GM18505 (cell line): Measurements from ENCODE around the gene SLC34A1.

Experiments
- ATAC-seq: cut with Tn5 transposase; IDR thresholded peaks from one replicate; pipeline ENCODE4 v1.9.1; 2021; ENCODE audit not compliant: unreplicated experiment
- POLR2A ChIP-seq: IDR thresholded peaks from 4 replicates; pipeline ENCODE4 v1.6.1; 2011; ENCODE audit warnings: borderline replicate concordance; ENCODE audit not compliant: insufficient read depth, insufficient read length; ENCODE audit errors: extremely low read depth

The SLC34A1 gene

GRCh38 chr5:177380805-177381126 lies 3.5 kb upstream of the SLC34A1 start:
- no peak for TF ChIP-seq POLR2A
- ATAC-seq: no peak

- no peak for TF ChIP-seq POLR2A
- ATAC-seq: no peak
Observed at GRCh38 chr5:177382423-177383029, 1.7 kb upstream of the SLC34A1 start.

GRCh38 chr5:177383181-177383580 lies 1.1 kb upstream of the SLC34A1 start:
- no peak for ATAC-seq

GRCh38 chr5:177385720-177386119 lies 1.5 kb downstream of the SLC34A1 start:
- no peak for TF ChIP-seq POLR2A
- ATAC-seq: no peak

More at GRCh38 chr5:177383181-177383580, 1.1 kb upstream of the SLC34A1 start:
- no peak for TF ChIP-seq POLR2A

- ATAC-seq: no peak
- TF ChIP-seq POLR2A: no peak
Observed at GRCh38 chr5:177386542-177386941, 2.3 kb downstream of the SLC34A1 start.

- no peak for ATAC-seq
- no peak for TF ChIP-seq POLR2A
Observed at GRCh38 chr5:177387405-177387804, 3.2 kb downstream of the SLC34A1 start.

- no peak for ATAC-seq
- TF ChIP-seq POLR2A: no peak
Observed at GRCh38 chr5:177388521-177389052, 4.4 kb downstream of the SLC34A1 start.

GRCh38 chr5:177389241-177390169 lies 5.3 kb downstream of the SLC34A1 start:
- ATAC-seq: no peak
- TF ChIP-seq POLR2A: no peak

- no peak for ATAC-seq
- no peak for TF ChIP-seq POLR2A
Observed at GRCh38 chr5:177390363-177391300, 6.4 kb downstream of the SLC34A1 start.

- TF ChIP-seq POLR2A: no peak
- no peak for ATAC-seq
Observed at GRCh38 chr5:177392765-177393164, 8.5 kb downstream of the SLC34A1 start.

GRCh38 chr5:177393206-177393765 lies 9.1 kb downstream of the SLC34A1 start:
- ATAC-seq: no peak
- TF ChIP-seq POLR2A: no peak

GRCh38 chr5:177393990-177394389 lies 9.8 kb downstream of the SLC34A1 start:
- no peak for ATAC-seq
- TF ChIP-seq POLR2A: no peak

GRCh38 chr5:177396078-177396477 lies 11.8 kb downstream of the SLC34A1 start:
- ATAC-seq: no peak
- TF ChIP-seq POLR2A: no peak
